Activated naive CD4-positive, alpha-beta T cell treated with Interleukin-2 at 50 U/mL for 16 hours (primary cell): ENCODE data around the gene DAZAP1.

Source experiments
- DNase-seq: peaks from one replicate; pipeline ENCODE4 v3.0.0-alpha.2; 2020

DAZAP1 gene

DNA sequence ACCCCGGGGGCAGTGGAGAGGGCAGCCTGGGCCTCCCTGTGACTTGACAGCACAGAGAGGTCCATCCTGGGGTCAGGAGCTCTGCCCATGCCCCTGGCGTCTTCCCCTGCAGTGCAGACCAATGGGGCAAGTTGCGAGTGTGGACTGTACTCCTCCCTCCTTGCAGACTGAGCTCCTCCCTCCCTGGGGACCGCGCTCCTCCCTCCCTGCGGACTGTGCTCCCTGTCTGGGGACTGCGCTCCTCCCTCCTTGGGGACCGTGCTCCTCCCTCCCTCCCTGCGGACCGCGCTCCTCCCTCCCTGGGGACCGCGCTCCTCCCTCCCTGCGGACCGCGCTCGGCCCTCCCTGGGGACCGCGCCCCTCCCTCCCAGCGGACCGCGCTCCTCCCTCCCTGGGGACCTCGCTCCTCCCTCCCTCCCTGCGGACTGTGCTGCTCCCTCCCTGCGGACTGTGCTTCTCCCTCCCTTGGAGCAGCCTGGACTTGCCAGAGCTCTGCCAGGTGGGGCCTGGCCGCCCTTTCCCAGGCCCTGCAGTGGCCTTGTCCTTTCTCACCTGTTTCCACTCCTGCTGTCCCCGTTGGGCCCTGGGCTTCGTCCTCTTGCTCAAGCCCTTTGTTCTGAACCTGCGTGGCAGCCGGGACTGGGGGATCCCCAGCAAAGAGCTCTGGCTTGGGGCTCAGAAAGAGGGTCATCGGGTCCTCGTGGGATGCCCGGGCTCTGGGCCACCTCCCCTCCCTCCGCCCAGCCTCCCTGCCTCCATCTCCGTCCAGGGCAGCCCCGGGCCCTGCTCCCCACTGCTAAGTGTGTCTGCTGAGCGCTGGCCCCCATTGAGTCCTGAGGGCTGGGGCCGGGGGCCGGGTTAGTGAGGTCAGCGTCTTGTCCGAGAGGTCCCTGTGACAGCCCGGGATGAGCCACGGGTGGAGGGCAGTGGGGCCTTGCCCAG is 12.9 kb upstream of the DAZAP1 start:
- no peak for DNase-seq

- no peak for DNase-seq
Measured at GRCh38 chr19:1395194-1396018, 12.0 kb upstream of the DAZAP1 start.

- DNase-seq = no peak
Measured at GRCh38 chr19:1396019-1396767, 11.2 kb upstream of the DAZAP1 start.

- DNase-seq = no peak
Measured at GRCh38 chr19:1396768-1397679, 10.4 kb upstream of the DAZAP1 start.

- no peak for DNase-seq
Measured at GRCh38 chr19:1397838-1398237, 9.5 kb upstream of the DAZAP1 start.

DNA sequence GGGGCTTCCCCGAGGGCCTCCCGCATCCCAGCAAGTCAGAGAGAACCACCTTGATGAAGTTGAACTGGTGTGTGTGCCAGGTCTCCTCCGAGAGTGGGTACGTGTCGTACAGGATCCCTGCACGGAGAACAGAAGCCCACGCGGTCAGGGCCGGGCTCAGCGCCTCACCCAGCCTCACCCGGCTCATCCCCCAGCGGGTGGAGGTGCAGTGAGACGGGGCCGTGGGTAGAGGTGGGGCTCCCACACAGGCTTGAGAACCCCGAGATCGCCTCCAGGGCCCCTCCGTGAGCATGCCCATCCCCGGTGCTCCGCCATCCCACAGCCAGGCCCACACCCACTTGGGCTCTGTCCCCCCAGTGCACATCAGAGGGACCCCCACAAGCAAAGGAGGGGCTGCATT is 8.3 kb upstream of the DAZAP1 start:
- DNase-seq = no peak

DNA sequence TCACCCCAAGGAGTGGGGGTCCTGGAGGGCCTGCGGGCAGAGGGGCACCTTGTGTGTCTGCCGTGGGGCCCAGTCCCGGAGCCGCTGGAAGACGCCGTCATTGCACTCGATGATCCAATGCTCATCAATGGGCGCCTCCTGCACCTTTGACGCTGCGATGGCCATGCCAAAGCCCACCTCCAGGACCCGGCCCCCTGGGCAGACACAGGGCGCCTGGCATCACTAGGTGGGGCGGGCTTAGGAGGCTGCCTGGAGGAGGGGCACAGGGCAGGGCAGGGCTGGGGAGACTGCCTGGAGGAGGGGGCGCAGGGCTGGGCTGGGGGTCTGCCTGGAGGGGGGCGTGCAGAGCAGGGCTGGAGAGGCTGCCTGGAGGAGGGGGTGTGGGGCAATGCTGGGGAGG is 7.6 kb upstream of the DAZAP1 start:
- no peak for DNase-seq

DNA sequence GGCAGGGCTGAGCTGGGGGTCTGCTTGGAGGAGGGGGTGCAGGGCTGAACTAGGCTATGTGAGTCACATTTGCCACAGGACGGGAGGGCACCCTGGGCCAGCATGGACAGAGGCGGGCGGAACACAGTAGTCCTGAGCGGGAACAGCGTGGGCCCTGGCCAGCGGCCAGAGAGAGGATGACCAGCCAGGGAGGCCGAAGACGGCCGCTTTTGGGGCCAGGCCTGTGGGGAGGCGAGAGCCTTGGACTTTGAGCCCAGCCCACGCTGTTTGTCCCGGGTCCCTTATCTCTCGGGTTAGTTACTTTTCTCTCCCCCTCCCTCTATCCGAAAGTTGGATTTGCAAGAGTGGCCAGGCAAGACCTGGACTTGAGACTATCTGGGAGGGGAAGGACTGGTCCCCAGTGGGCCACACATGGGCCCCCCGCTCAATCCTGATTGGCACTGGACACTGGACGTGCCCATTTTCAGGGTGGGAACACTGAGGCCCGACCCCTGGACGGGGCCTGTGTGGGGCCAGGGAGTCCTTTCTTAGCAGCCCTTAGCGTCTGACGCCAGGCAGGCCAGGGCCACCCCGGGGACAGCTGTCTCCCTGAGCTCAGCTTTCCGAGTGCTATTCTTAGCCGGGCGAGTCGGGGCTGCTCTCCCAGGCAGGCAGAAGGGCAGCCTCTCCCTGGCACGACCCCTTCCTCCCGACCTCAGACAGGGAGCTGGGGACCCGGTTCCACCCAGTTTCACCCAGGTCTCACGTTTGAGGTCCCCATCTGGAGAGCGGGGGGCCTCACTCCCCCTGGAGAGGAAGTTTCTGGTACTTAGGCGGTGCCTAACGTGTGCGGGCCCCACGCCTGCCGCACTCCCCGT is 6.9 kb upstream of the DAZAP1 start:
- no peak for DNase-seq

DNA sequence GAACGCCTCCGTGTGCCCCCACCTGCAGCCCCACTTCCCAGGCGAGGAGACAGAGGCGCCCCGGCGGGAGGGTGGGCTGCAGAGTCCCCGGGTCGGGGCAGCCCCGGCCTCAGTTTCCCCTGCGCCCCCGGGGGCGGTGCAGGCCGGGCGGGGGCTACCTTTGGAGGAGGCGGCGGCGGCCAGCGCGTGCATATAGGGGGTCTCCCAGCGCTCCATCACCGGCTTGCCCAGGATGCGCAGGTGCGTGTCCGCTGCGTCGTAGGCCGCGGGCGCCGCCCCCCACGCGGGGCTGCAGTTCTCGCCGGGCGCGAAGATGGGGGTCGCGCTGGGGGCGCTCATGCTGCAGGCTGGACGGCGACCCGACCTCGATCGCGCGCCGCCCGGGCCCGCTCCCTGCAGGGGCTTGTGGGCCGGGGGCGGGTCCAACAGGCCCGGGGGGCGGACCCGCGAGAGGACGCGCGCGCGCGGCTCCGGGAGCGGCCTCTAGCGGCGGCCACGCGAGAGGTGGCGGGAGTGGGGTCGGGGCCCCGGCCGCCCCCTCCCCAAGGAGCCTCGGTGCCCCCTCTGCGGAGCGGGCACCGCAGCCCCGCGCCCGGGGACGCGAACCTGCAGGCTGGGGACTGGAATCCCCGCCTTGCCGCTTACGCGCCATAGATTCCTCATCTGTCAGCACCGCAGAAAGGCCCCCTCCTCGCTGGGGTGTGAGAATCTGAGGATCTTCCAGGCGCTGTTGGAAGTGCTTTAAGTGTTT is 6.1 kb upstream of the DAZAP1 start, which contains the start of gene GAMT:
TSS of gene GAMT (minus strand) at position 405 of the 751 bp plus-strand sequence. CDS start at position 339, 66 bp downstream.
- DNase-seq = peak; percentile 61

GRCh38 chr19:1401889-1402217 is 5.5 kb upstream of the DAZAP1 start:
- DNase-seq = no peak

DNA sequence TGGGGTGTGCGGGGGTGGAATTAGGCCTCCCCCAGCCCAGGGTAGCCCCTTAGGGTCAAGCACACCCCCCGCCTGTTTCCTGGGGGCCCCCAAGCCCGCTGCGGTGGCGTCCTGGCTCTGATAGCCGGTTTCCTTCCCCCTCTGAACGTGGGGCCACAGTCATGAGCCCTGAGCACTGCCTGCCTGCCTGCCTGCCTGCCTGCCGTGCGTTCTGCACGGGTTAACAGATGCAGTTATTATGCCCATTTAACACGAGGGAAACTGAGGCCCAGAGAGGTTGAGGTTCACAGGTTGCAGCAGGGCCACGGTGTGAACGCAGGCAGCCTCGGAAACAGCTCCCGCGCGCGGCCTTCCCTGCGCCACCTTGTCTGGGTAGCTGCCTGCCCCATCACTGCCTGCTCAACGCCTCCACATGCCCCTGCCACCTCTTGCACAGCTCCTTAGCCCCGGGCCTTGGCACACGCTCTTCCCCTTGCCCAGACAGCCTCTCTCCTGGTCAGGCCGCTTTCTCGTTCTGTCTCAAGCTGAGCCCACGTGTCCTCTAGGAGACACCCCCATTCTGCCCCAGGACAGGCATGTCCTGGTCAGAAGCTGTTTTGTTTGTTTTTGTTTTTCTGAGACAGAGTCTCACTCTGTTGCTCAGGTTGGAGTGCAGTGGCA is 4.8 kb upstream of the DAZAP1 start:
- no peak for DNase-seq

- DNase-seq = peak; percentile 99
Measured at GRCh38 chr19:1406774-1407527, 435 bp upstream of the DAZAP1 start.

DNA sequence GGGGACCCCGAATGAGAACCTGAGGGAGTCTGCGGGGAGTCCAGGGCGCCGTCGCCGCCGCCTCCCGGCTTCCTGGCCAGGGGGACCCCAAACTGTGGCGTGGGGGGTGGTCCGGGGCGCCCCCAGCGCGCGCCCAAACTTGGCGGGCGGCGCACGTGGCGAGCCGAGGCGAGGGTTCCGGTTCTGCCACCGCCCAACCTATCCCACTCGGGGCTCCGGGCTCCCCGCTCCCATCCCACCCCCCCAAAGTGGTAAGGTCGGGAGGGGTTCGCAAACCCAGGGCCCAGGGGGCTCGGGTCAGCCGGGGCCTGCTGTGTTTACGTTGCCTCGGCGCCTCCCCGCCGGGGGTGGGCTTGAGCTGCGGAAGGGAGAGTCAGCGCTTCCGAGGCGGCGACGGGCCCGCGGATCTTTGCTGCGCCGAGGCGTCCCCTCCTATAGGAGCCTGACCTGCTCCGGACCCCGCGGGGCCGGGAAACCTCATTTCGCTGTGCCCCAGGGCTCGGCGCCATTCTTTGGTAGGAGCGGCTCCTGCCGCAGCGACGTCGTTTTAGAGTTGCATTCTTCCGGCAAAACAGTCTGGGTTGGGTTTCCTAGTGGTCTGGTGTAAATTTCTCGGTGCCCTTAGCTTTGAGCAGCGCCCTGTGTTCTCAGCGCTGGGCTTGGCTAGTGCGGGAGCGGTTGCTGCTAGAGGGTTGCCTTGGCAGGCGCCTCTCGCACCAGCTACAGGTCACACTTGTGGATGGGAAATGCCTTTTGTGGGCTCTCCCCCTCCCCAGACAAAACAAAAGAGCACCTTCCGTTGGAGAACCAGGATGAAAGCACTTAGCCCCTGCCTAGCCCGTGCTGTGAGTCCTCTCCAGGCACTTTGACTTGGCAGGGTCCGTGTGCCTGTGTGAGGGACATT is 1.2 kb downstream of the DAZAP1 start:
- DNase-seq = peak; percentile 66

DNA sequence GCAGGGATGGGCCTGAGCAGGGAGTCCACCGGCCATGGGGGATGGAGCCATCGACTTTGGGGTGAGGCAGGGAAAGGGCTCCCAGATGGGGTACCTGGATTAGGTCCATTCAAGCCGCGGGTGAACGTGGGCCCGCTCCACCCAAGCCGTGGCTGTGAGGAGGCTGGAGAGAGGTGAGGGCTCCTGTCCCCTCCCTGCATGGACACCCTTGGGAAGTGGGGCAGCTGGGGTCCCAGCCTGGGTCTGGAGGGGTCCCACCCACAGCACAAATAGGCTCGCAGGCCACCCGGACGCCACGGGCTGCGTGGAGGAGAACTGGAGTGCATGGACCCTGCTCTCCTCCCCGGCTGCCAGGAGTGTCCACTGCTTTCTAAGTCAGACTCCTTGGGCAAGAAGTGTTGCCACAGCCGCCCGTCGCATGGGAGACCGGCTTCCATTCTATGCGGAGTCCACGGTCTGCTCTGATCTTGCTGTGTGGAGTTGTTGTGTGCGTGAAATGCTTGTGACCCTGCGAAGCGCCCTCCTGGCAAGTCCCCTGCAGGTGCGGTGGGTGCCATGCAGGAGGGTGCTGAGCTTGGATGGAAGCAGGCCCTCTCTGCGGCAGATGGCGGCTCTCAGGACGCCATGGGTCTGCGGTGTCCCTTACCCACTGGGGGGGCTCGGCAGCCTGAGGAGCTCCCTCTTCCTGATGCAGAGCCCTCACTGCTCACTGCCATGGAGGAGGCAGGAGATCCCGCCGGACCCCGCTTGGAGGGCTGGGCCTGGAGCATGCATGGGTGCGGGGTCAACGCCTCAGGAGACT is 2.0 kb downstream of the DAZAP1 start:
- DNase-seq = no peak

GRCh38 chr19:1410136-1410786 is 2.9 kb downstream of the DAZAP1 start:
- DNase-seq = no peak

DNA sequence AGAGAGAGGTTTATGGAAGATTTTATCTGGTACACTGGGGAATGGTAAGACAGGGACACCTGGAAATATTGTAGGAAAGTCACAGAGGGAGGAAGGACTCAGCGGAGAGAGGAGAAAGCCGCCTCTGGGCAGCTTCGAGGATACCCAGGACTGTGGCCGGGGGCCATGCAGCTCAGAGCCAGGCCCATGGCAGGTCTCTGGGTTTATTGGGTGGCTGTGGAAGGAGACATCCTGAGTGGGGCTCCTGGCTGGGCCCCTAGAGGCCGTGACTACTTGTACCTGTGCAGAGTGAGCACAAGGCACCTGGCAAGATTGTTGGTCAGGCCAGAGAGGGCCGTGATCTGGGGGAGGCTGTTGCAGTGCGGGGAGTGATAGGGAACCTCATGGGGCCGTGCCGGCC is 3.4 kb downstream of the DAZAP1 start:
- DNase-seq = no peak
